Tibial artery (tissue), 4 donors: ENCODE measurements around the gene IFNK.

Experiments
- DNase-seq, 2 donors: peaks; one replicate each; pipeline ENCODE4 v3.0.0-alpha.2; 2019
- H3K27ac ChIP-seq, 2 donors: fragments of 200-600 bp; sonication (generic) in 1 of 2; 1 replicate in 1 of 2; 2 replicates in 1 of 2; pipeline ENCODE4 v1.5.1; 2018 to 2019; ENCODE audit warnings: mild to moderate bottlenecking in 1 of 2
- H3K27me3 ChIP-seq, 2 donors: fragments of 200-600 bp; sonication (generic) in 1 of 2; one replicate each; pipeline versions ENCODE4 v1.5.1 to v1.6.0; 2016 to 2019
- H3K36me3 ChIP-seq, 3 donors: fragments of 200-600 bp; sonication (generic) in 2 of 3; one replicate each; pipeline ENCODE4 v1.5.1; 2016 to 2019; ENCODE audit warnings: mild to moderate bottlenecking in 2 of 3
- H3K4me1 ChIP-seq, 4 donors: fragments of 200-600 bp; sonication (generic) in 2 of 4; 1 replicate in 3 of 4; 2 replicates in 1 of 4; pipeline ENCODE4 v1.5.1; 2016 to 2019
- H3K4me3 ChIP-seq, 2 donors: fragments of 200-600 bp; sonication (generic) in 1 of 2; 1 replicate in 1 of 2; 2 replicates in 1 of 2; pipeline ENCODE4 v1.5.1; 2018 to 2019; ENCODE audit warnings: mild to moderate bottlenecking in 2 of 2
- H3K9me3 ChIP-seq, 3 donors: fragments of 200-600 bp; sonication (generic) in 1 of 3; one replicate each; pipeline ENCODE4 v1.5.1; 2016 to 2019
- intact Hi-C: fragments of 100-400 bp; cut with DNase I; formaldehyde crosslinking; loops from one replicate; pipeline ENCODE4 v1.15.0; 2023; ENCODE audit warnings: low total_unique reads
- TF ChIP-seq, protein P1 (sequence below), 2 experiments: fragments of 200-600 bp in 1 of 2; fragments of 450-650 bp in 1 of 2; IDR thresholded peaks; one replicate each; pipeline ENCODE4 v1.5.1; 2017 to 2019; ENCODE audit warnings: antibody characterized with exemption in 2 of 2, mild to moderate bottlenecking in 1 of 2, moderate library complexity in 1 of 2

The IFNK gene, protein sequence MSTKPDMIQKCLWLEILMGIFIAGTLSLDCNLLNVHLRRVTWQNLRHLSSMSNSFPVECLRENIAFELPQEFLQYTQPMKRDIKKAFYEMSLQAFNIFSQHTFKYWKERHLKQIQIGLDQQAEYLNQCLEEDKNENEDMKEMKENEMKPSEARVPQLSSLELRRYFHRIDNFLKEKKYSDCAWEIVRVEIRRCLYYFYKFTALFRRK

DNA sequence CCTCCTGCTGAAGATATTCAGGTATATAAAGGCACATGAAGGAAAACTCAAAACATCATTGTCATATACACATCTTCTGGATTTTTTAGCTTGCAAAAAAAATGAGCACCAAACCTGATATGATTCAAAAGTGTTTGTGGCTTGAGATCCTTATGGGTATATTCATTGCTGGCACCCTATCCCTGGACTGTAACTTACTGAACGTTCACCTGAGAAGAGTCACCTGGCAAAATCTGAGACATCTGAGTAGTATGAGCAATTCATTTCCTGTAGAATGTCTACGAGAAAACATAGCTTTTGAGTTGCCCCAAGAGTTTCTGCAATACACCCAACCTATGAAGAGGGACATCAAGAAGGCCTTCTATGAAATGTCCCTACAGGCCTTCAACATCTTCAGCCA, at the start of gene IFNK:
TSS of gene IFNK (plus strand) at position 55 of the 400 bp plus-strand sequence. CDS start at position 102, 47 bp downstream.
- no peaks in the 10 kb centered on the region for H3K36me3 ChIP-seq
- intact Hi-C loops = no loop called here
- H3K27me3 ChIP-seq = no peaks in the 10 kb centered on the region
- DNase-seq = no peak
- H3K27ac ChIP-seq = no peak within 1 kb of the TSS
- H3K4me3 ChIP-seq = no peak within 1 kb of the TSS
- H3K4me1 ChIP-seq = peaks cover 0 to 24% (median 11%) of the 10 kb centered on the region in 4 donors
- H3K9me3 ChIP-seq = no peaks in the 10 kb centered on the region
- TF ChIP-seq, protein P1, sequence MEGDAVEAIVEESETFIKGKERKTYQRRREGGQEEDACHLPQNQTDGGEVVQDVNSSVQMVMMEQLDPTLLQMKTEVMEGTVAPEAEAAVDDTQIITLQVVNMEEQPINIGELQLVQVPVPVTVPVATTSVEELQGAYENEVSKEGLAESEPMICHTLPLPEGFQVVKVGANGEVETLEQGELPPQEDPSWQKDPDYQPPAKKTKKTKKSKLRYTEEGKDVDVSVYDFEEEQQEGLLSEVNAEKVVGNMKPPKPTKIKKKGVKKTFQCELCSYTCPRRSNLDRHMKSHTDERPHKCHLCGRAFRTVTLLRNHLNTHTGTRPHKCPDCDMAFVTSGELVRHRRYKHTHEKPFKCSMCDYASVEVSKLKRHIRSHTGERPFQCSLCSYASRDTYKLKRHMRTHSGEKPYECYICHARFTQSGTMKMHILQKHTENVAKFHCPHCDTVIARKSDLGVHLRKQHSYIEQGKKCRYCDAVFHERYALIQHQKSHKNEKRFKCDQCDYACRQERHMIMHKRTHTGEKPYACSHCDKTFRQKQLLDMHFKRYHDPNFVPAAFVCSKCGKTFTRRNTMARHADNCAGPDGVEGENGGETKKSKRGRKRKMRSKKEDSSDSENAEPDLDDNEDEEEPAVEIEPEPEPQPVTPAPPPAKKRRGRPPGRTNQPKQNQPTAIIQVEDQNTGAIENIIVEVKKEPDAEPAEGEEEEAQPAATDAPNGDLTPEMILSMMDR (IDR thresholded peaks at IDR 0.05) = no peak

DNA sequence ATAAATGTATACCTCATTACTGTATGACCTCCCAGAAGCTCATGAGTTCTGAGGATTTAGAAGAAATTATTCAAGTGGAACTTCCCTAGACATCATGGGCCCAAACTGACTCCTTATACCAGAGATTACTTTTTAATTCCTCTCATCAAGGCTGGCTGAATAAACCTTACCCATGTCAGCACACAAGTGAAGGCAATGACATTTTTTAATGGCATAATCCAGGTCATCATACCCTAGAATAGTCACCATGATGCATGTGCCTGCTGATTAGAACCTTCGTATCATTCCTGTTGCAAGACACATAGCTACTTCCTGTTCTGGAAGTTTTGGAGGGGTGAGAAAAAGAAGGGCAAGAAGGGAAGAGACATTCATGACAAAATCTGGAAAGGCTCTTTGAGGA, 49.8 kb upstream of the IFNK start:
- intact Hi-C loops = no loop called here
- TF ChIP-seq, protein P1 (IDR thresholded peaks at IDR 0.05) = no peak

DNA sequence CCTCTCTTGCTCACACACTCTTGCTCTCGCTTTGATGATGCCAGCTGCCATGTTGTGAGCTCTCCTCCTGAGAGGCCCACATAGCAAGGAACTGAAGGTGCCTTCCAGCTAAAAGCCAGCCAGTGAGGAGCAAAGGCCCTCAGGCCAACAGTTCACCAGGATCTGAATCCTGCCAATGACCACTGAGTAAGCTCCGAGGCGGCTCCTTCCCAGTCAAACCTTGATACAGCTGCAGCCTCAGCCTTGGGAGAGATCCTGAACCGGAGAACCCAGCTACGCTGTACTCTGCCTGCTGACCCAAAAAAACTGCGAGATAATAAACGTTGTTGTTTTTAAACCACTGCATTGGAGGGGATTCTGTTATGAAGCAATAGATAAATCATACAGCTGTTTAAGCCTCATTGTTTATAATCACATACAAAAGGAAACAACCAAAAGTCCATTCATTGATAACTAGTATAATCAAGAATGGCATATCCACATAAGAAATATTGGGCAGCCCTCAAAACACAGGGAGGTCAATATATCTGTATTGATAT, 49.0 kb upstream of the IFNK start:
- DNase-seq = no peak

More for the DNA sequence above, 49.8 kb upstream of the IFNK start:
- Histone ChIP-seq H3K4me1 (peaks cover 0 to 37% (median 21%) of the 10 kb centered on the region in 4 donors), H3K27ac (no peak overlapping the region), H3K9me3 (peaks cover 0 to 7% (median 5%) of the 10 kb centered on the region in 3 donors), H3K36me3 (no peaks in the 10 kb centered on the region), H3K4me3 (no peak overlapping the region), H3K27me3 (no peaks in the 10 kb centered on the region)
- no peak for DNase-seq

DNA sequence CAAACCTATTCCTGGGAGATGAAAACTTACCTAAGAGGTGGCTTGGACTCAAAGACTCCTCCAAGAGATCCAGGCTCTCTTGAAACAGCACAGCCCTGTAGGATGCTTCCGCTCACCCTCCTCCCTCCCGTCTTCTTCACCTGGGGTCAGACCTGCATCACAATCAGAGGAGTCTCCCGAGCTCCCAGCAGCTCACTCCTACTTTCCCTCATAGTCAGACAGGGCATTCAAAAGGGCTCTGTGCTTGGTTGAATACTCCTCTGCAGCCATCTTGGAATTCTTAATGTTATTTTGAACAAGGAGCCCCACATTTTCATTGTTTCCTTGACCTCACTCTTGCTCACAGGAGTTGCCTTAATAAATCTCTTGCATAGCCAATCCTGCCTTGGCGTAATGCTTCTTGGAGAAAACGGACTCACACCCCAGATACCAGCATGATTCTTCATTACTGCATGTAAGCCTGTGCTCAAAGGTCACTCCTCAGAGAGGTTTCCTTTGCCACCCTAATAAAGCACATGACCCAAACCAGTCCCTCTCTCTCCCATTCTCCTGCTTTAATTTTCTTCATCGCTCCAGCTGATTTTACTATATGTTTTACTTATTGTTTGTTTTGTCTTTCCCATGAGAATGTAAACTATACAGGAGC, 47.1 kb upstream of the IFNK start:
- intact Hi-C loops = no loop called here

More for the DNA sequence above, 49.0 kb upstream of the IFNK start:
- Histone ChIP-seq H3K9me3 (peaks cover 0 to 8% (median 5%) of the 10 kb centered on the region in 3 donors), H3K36me3 (no peaks in the 10 kb centered on the region), H3K27ac (no peak overlapping the region), H3K4me1 (peaks cover 0 to 32% (median 20%) of the 10 kb centered on the region in 4 donors), H3K4me3 (no peak overlapping the region), H3K27me3 (no peaks in the 10 kb centered on the region)
- intact Hi-C loops = no loop called here
- TF ChIP-seq, protein P1 (IDR thresholded peaks at IDR 0.05) = no peak

DNA sequence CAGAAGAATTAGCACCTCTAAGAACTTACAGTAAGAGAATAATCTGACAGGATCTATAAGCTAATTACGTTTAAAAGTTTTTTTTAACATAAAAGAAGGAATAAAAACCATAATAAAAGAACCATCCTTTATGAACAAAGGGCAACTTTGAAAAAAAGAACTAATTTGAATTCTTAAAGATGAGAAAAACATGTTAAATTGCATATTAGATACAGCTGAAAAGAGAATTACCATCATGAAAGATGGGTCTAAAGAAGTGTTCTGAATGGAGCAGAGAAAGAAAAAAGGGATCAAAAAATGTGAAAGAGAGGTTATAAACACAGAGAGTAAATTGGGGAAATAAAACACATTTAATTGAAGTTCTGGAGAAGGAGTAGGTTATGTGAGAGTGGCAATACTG, 45.8 kb upstream of the IFNK start:
- intact Hi-C loops = no loop called here

More for the DNA sequence above, 47.1 kb upstream of the IFNK start:
- H3K27me3 ChIP-seq = no peaks in the 10 kb centered on the region
- H3K36me3 ChIP-seq = no peaks in the 10 kb centered on the region
- peaks cover 0 to 8% (median 5%) of the 10 kb centered on the region in 3 donors for H3K9me3 ChIP-seq
- no peak for DNase-seq
- H3K4me1 ChIP-seq = peaks cover 0 to 24% (median 12%) of the 10 kb centered on the region in 4 donors
- H3K27ac ChIP-seq = no peak overlapping the region
- TF ChIP-seq, protein P1 (IDR thresholded peaks at IDR 0.05) = no peak
- no peak overlapping the region for H3K4me3 ChIP-seq

More for the DNA sequence above, 45.8 kb upstream of the IFNK start:
- peaks cover 0 to 11% (median 4%) of the 10 kb centered on the region in 4 donors for H3K4me1 ChIP-seq
- H3K27ac ChIP-seq = no peak overlapping the region
- DNase-seq = no peak
- H3K27me3 ChIP-seq = no peaks in the 10 kb centered on the region
- peaks cover 0 to 8% (median 5%) of the 10 kb centered on the region in 3 donors for H3K9me3 ChIP-seq
- TF ChIP-seq, protein P1 (IDR thresholded peaks at IDR 0.05) = no peak
- H3K4me3 ChIP-seq = no peak overlapping the region
- no peaks in the 10 kb centered on the region for H3K36me3 ChIP-seq
